ENCODE results near the gene PSMD1. TPM values are rescaled to one million over a fixed set of nuclear protein-coding genes. Genes with fewer than 3 reads are reported as not detected.

The PSMD1 gene
- total and polyA plus RNA-seq, 2 of the 8 experiments (the other 6 are each of a cell fraction or from before 2014, with no cell fraction given) = 179 to 272 TPM

- TF ChIP-seq CTBP2 (IDR thresholded peaks at IDR 0.05; ENCODE audit: borderline replicate concordance, insufficient read depth, insufficient read length, low read length) = no peak
Measured at GRCh38 chr2:231138699-231139098, 82.0 kb downstream of the PSMD1 start (continued).

GRCh38 chr2:231139796-231140195, 83.1 kb downstream of the PSMD1 start:
- Histone ChIP-seq H3K56ac (replicated peaks; ENCODE audit: insufficient read length, low read depth, low read length) (no peak overlapping the region), H2BK120ac (replicated peaks; ENCODE audit: low read depth, low read length) (no peak overlapping the region), H3K18ac (ENCODE audit: extremely low read depth, low read length) (no peak overlapping the region), H2BK20ac (ENCODE audit: low read length) (no peak overlapping the region), H4K8ac (ENCODE audit: extremely low read depth, insufficient read depth, low read length) (no peak overlapping the region), H2BK15ac (ENCODE audit: low read length) (no peak overlapping the region), H3K14ac (ENCODE audit: insufficient read length) (no peak overlapping the region), H4K5ac (ENCODE audit: insufficient read length, low read depth, low read length) (no peak overlapping the region), H2AFZ (ENCODE audit: low read length) (no peak overlapping the region), H3K4me1 (replicated peaks in 1 of 4; ENCODE audit: control insufficient read depth in 3 of 4, insufficient read depth in 4 of 4, low read length in 3 of 4) (no peaks in the 10 kb centered on the region), H3K4ac (replicated peaks; ENCODE audit: insufficient read length, low read depth, low read length) (no peak overlapping the region), H3K27ac (ENCODE audit: low read depth, low read length) (no peak overlapping the region), H3K9ac (replicated peaks in 1 of 4; ENCODE audit: extremely low read depth in 1 of 4, low read depth in 3 of 4, low read length in 3 of 4) (no peak overlapping the region), H4K20me1 (replicated peaks in 1 of 2; ENCODE audit: control insufficient read depth in 1 of 2, insufficient read depth in 2 of 2, low read length in 2 of 2) (peaks cover 0 to 2% of the 10 kb centered on the region in 2 experiments), H3K27me3 (replicated peaks in 1 of 4; ENCODE audit: control insufficient read depth in 3 of 4, extremely low read depth in 1 of 4, insufficient read depth in 3 of 4, low read length in 3 of 4) (no peaks in the 10 kb centered on the region), H3K23ac (ENCODE audit: insufficient read length) (no peak overlapping the region), H2BK12ac (ENCODE audit: low read depth, low read length) (no peak overlapping the region), H2BK5ac (ENCODE audit: low read depth, low read length) (no peak overlapping the region), H3K79me1 (ENCODE audit: low read depth, low read length) (peaks cover 2% of the 10 kb centered on the region; the same call in 1 of the 2 replicates), H3K4me2 (ENCODE audit: insufficient read depth in 1 of 2, low read depth in 2 of 2, low read length in 2 of 2) (no peak overlapping the region), H3K23me2 (ENCODE audit: low read depth, low read length) (no peaks in the 10 kb centered on the region), H2AK5ac (ENCODE audit: low read depth, low read length) (no peak overlapping the region), H3K36me3 (ENCODE audit: control insufficient read depth in 2 of 4, insufficient read depth in 4 of 4, low read length in 3 of 4) (peaks cover 0 to 7% (median 0%) of the 10 kb centered on the region in 4 experiments; a peak in 1 of 8 replicates), H4K91ac (replicated peaks; ENCODE audit: insufficient read length, low read length) (no peak overlapping the region), H3K4me3 (ENCODE audit: extremely low read depth in 1 of 4, insufficient read depth in 2 of 4, low read depth in 3 of 4, low read length in 4 of 4) (no peak overlapping the region), H3K9me3 (ENCODE audit: insufficient read depth in 2 of 2, low read depth in 1 of 2, low read length in 1 of 2) (no peaks in the 10 kb centered on the region), H3K79me2 (ENCODE audit: control insufficient read depth in 1 of 2, insufficient read depth in 2 of 2, low read length in 2 of 2) (no peaks in the 10 kb centered on the region; a peak in 1 of 4 replicates)
- DNase-seq (ENCODE audit: low read depth in 1 of 2, low spot score in 2 of 2) (no peak), FAIRE-seq (no peak)
- POLR2A ChIA-PET (ENCODE audit: partially characterized antibody) = no interaction called here
- CTCF ChIA-PET (ENCODE audit: partially characterized antibody) = no interaction called here
- no peak for TF ChIP-seq SUZ12 (IDR thresholded peaks at IDR 0.05; ENCODE audit: low read length)
- TF ChIP-seq TAF7 (optimal IDR thresholded peaks at IDR 0.05; ENCODE audit: borderline replicate concordance, low read depth, low read length) = no peak
- no peak for TF ChIP-seq SP2 (IDR thresholded peaks at IDR 0.05; ENCODE audit: low read length)
- no peak for TF ChIP-seq RAD21 (IDR thresholded peaks at IDR 0.05 in 1 of 2, conservative IDR thresholded peaks at IDR 0.05 in 1 of 2; ENCODE audit: low read depth in 2 of 2, low read length in 2 of 2)
- no peak for TF ChIP-seq KDM5A (IDR thresholded peaks at IDR 0.05; ENCODE audit: low read length)
- no peak for TF ChIP-seq NRF1 (IDR thresholded peaks at IDR 0.05; ENCODE audit: low read depth, low read length)
- TF ChIP-seq EP300 (IDR thresholded peaks at IDR 0.05; ENCODE audit: borderline replicate concordance in 1 of 2, low read depth in 2 of 2, low read length in 2 of 2) = no peak
- no peak for TF ChIP-seq TEAD4 (IDR thresholded peaks at IDR 0.05; ENCODE audit: low read depth, low read length)
- no peak for TF ChIP-seq CHD1 (IDR thresholded peaks at IDR 0.05; ENCODE audit: low read depth, low read length)
- TF ChIP-seq PHF8 (conservative IDR thresholded peaks at IDR 0.05; ENCODE audit: low read depth, low read length) = no peak
